HG03025 (cell line): ENCODE results near the gene IGLL5.
A peak's percentile ranks its signal among the peaks of the same experiment; 100 is the strongest.

Experiments
- ATAC-seq: cut with Tn5 transposase; IDR thresholded peaks from one replicate; pipeline ENCODE4 v1.9.1; 2021; ENCODE audit warnings: mild to moderate bottlenecking, moderate library complexity; ENCODE audit not compliant: unreplicated experiment, low FRiP score

Gene IGLL5

GRCh38 chr22:22935546-22936157 is 48.0 kb downstream of the IGLL5 start:
- peak; percentile 77 for ATAC-seq

DNA sequence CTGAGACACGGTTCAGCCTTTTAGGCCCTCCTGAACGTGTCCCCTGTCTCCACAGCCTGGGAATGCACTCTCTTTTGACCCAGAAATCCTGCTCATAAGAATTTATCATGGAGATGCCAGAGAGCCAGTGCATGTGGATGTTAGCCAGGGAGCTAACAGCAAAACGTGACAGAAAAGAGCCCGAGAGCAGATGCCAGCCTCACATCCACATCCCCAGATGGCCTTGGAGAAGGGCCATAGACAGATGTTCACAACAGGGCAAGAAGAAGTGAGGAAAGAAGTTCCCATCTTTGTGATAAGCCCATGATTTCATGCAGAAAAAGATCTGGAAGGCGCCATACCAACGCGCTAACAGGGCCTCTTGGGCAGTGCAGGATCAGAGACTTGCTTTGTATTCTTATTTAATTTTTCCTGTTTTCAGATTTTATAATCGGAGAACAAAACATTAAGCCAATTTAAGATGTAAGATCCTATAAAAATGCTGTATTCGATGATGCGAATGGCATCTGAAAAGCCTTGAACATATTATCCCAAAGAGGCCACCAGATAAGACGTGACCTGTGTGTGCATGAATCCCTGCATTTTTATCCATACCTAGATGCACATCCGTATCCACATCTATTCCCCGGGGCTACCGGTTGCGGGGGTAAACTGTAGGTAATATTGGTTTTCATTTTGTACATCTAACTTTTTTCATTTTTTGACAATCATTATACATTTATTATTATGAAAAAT is 48.7 kb downstream of the IGLL5 start:
- ATAC-seq = no peak

- no peak for ATAC-seq
Measured at GRCh38 chr22:22936915-22937656, 49.5 kb downstream of the IGLL5 start.

DNA sequence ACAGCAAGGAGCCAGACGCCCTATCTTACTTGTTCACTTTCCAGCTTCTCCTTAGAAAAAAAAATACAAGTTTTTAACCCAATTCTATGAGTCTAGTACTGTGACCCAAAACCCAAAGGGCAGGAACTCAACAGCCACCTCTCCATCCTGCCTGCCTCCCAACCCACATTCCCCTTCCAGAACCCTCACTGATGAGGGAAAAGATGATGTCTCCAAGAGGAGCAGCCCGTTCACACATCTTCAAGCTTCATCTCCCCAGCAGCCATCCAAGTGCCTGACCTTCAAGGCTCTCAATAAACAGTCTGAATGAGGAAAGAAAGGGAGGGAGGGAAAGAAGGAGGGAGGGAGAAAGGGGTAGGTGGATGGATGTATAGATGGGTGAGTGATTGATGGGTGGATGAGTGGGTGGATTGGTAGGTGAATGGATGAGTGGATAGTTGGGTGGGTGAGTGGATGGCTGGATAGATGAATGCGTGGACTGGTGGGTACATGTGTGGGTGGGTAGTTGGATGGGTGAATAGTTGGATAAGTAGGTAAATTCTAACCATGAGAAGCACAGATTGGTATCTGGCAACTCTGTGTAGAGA is 50.4 kb downstream of the IGLL5 start:
- no peak for ATAC-seq

DNA sequence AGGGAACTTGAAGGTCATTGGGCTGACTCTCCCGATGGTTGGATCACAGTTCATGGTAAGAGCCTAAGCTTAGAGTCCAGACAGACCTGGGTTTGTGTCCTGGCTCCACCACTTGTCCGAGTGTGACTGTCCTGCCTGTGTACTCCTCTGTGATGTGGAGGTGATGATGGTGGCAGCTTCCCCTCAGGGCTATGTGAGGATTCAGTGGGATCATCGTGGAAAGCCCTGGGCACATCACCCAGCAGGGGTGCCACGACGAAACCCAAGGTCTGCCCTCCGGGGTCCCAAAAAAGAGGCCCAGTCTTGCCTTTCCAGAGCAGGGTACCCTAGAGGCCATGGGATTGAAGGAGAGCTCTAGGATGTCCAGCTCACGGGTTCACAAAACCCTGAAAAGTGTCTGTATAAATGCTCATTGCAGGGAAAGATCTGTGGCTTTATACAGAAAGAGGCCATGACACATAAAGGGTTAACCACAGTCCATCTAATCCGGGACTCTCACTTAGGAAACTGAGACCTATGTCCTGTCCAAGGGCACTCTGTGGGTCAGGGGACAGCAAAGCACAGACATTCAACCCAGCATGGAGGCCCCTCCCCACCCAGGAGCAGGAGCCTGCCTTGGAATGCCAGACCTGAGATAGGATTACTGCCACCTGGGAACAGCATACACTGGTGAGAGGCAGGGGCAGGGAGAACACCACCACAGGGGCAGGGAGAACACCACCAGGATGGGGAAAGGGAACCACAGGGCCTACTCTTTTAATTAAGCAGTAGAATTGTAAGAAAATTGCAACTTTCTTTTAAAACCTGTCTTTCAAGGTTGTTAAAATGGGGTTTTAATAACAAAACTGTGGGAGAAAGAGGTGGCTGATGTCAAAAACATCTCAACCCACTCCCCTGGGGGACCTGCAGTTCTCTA is 51.3 kb downstream of the IGLL5 start:
- no peak for ATAC-seq

DNA sequence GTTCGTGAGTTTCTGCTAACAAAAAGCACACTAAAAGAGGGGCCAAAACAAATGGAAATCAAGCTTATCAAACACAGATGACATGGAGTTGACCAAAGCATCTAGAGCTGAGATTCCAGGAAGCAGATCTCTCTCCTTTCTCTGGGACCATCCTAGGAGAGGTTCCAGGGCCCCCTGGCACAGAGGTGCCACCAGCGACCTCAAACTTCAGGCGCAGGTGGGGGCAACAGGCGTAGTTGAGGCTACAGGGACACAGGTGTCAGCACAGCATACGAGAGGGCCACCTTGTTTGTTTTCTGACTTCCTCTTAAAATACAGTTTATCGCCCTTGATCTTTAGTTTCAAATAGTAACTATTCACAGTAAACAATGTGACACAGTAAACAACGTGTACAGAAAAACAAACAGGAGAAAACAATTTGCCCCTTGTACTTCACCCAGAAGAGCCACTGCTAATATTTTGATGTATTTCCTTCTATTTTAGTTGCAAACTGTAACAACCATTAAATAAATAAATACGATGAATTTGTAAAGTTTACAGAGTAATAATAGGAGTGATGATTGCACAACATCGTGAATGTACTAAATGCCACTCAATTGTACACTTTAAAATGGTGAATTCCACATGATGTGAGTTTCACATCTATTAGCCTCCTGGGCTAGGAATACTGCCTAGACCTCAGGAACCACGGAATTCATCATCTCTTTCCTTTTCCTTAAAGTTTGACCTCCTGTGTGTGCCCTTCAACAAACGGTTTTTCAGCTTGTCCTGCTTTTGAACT is 52.2 kb downstream of the IGLL5 start:
- no peak for ATAC-seq

DNA sequence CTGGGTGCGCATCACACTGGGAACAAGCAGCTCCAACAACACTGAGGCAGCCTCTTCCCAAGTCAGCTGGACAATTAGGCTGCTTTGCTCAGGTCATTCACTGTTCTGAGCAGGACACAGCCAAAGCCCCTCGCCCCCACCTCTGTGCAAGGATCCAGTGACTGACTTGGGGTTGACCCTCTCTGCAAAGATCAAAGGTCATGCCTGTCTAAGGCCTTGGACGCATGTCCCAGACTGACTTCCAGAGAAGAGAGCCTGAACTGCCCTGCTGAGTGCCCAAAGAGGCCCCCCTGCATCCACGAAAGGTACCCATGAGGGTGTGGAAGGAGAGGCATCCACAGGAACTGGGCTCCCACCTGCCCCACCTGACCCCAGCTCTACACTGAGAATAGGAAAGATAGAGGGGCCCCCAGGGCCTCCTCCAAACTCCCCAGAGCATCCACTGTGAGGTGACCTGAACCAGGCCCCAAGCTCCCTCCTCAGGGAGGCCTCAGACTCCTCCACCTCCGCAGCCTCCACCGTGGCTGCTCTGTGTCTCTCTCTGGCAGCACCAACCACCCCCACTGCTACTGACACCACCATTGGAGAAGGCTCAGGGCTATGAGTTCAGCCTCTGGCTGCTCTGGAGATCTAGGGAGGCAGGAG is 53.5 kb downstream of the IGLL5 start:
- ATAC-seq = no peak

GRCh38 chr22:22941831-22942510 is 54.4 kb downstream of the IGLL5 start:
- no peak for ATAC-seq

- no peak for ATAC-seq
Measured at GRCh38 chr22:22942511-22943329, 55.1 kb downstream of the IGLL5 start.

- no peak for ATAC-seq
Measured at GRCh38 chr22:22943521-22944267, 56.1 kb downstream of the IGLL5 start.

- no peak for ATAC-seq
Measured at GRCh38 chr22:22944268-22944985, 56.8 kb downstream of the IGLL5 start.

- no peak for ATAC-seq
Measured at GRCh38 chr22:22945195-22945594, 57.6 kb downstream of the IGLL5 start.
